Mesenchymal stem cell (in vitro differentiated cells and primary cell): ENCODE measurements around the gene PDZRN4.

ENCODE experiments used
- DNase-seq: peaks from one replicate; pipeline ENCODE4 v3.0.0-alpha.2; 2013
- H2AFZ ChIP-seq: one replicate; pipeline ENCODE4 v1.6.1; 2013; ENCODE audit warnings: low read depth, mild to moderate bottlenecking, control low read depth, inconsistent platforms, low read length, moderate library complexity
- H2AK5ac ChIP-seq: 2 replicates; pipeline ENCODE4 v1.6.1; 2013; ENCODE audit warnings: low read length, moderate library complexity, mild to moderate bottlenecking, inconsistent platforms; ENCODE audit not compliant: severe bottlenecking
- H2BK120ac ChIP-seq: one replicate; pipeline ENCODE4 v1.6.1; 2013; ENCODE audit warnings: low read depth, mild to moderate bottlenecking, inconsistent platforms, low read length, moderate library complexity
- H2BK12ac ChIP-seq, 2 experiments: one replicate each; pipeline ENCODE4 v1.6.1; 2013; ENCODE audit warnings: inconsistent platforms in 2 of 2, low read length in 2 of 2, mild to moderate bottlenecking in 2 of 2, moderate library complexity in 2 of 2, control low read depth in 1 of 2
- H2BK15ac ChIP-seq: one replicate; pipeline ENCODE4 v1.6.1; 2013; ENCODE audit warnings: mild to moderate bottlenecking, low read depth, inconsistent platforms; ENCODE audit not compliant: poor library complexity, severe bottlenecking
- H2BK5ac ChIP-seq: 2 replicates; pipeline ENCODE4 v1.6.1; 2013; ENCODE audit warnings: low read depth, mild to moderate bottlenecking, low read length, control low read depth, inconsistent platforms; ENCODE audit not compliant: poor library complexity, severe bottlenecking
- H3K14ac ChIP-seq, 2 experiments: one replicate each; pipeline ENCODE4 v1.6.1; 2013; ENCODE audit warnings: inconsistent platforms in 2 of 2, low read length in 2 of 2, control low read depth in 1 of 2, mild to moderate bottlenecking in 1 of 2, moderate library complexity in 1 of 2
- H3K18ac ChIP-seq, 2 experiments: one replicate each; pipeline ENCODE4 v1.6.1; 2013; ENCODE audit warnings: inconsistent platforms in 2 of 2, low read length in 2 of 2, control low read depth in 1 of 2, low read depth in 1 of 2, mild to moderate bottlenecking in 1 of 2
- H3K23ac ChIP-seq, 2 experiments: one replicate each; pipeline ENCODE4 v1.6.1; 2013; ENCODE audit warnings: inconsistent platforms in 2 of 2, low read length in 2 of 2, mild to moderate bottlenecking in 2 of 2, moderate library complexity in 2 of 2, control low read depth in 1 of 2
- H3K27ac ChIP-seq: 2 replicates; pipeline ENCODE4 v1.5.1; 2013; ENCODE audit warnings: mild to moderate bottlenecking, moderate library complexity, low read length, control low read depth, inconsistent platforms; ENCODE audit not compliant: poor library complexity, severe bottlenecking
- H3K27me3 ChIP-seq, 2 experiments: 2 replicates each; pipeline versions ENCODE4 v1.6.1 to v1.7.0; 2013; ENCODE audit warnings: low read length in 2 of 2, mild to moderate bottlenecking in 2 of 2, moderate library complexity in 2 of 2, control low read depth in 1 of 2, inconsistent platforms in 1 of 2; ENCODE audit not compliant: control insufficient read depth in 1 of 2, insufficient read depth in 1 of 2
- H3K36me3 ChIP-seq, 2 experiments: 2 replicates each; pipeline versions ENCODE4 v1.6.1 to v1.7.0; 2013; ENCODE audit warnings: low read length in 2 of 2, control low read depth in 1 of 2, inconsistent platforms in 1 of 2, low read depth in 1 of 2, mild to moderate bottlenecking in 1 of 2; ENCODE audit not compliant: insufficient read depth in 2 of 2, control insufficient read depth in 1 of 2
- H3K4ac ChIP-seq, 2 experiments: one replicate each; pipeline ENCODE4 v1.6.1; 2013; ENCODE audit warnings: inconsistent platforms in 2 of 2, low read length in 2 of 2, mild to moderate bottlenecking in 2 of 2, moderate library complexity in 2 of 2, control low read depth in 1 of 2, low read depth in 1 of 2
- H3K4me1 ChIP-seq: 2 replicates; pipeline ENCODE4 v1.6.1; 2013; ENCODE audit warnings: low read depth, low read length, control low read depth; ENCODE audit not compliant: control insufficient read depth, insufficient read depth
- H3K4me2 ChIP-seq: 2 replicates; pipeline ENCODE4 v1.6.1; 2013; ENCODE audit warnings: low read length, mild to moderate bottlenecking, inconsistent platforms; ENCODE audit not compliant: poor library complexity, severe bottlenecking
- H3K4me3 ChIP-seq, 2 experiments: 2 replicates each; pipeline versions ENCODE4 v1.5.1 to v1.7.0; 2013; ENCODE audit warnings: low read length in 2 of 2, mild to moderate bottlenecking in 2 of 2, control low read depth in 1 of 2, low read depth in 1 of 2; ENCODE audit not compliant: insufficient read depth in 1 of 2
- H3K79me1 ChIP-seq: replicated peaks from 2 replicates; pipeline ENCODE4 v1.6.1; 2013; ENCODE audit warnings: mild to moderate bottlenecking, control low read depth, low read length, inconsistent platforms; ENCODE audit not compliant: poor library complexity, severe bottlenecking
- H3K9ac ChIP-seq: 2 replicates; pipeline ENCODE4 v1.7.0; 2013; ENCODE audit warnings: mild to moderate bottlenecking, low read length, moderate library complexity
- H3K9me3 ChIP-seq: 2 replicates; pipeline ENCODE4 v1.7.0; 2013; ENCODE audit warnings: mild to moderate bottlenecking, low read length; ENCODE audit not compliant: control insufficient read depth
- H4K8ac ChIP-seq: one replicate; pipeline ENCODE4 v1.6.1; 2013; ENCODE audit warnings: inconsistent platforms, mild to moderate bottlenecking, low read length, moderate library complexity
- H4K91ac ChIP-seq: one replicate; pipeline ENCODE4 v1.6.1; 2013; ENCODE audit warnings: mild to moderate bottlenecking, low read length, inconsistent platforms
- WGBS: methylation state at CpG from one replicate; pipeline ENCODE4 v1.1.7; 2013; ENCODE audit warnings: mixed read lengths; 5-methylcytosine and 5-hydroxymethylcytosine counted together

The PDZRN4 gene

DNA sequence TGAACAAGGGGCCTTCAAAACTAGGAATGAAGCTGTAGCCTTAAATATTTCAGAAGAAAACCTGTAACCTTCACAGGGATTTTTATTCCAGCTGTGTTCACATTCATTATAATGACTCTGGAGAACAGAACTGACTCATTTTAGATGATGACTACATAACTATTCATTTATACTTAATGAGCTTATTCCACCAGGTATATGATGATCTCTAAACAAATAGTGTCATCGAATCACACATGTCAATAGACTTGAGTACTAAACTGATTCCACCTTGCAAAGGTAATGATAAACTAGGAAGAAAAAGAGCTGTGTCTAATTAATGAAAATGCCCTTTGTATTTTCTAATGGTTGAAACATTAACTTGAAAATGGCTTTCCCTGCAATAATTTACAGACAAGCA, 433.2 kb downstream of the PDZRN4 start:
- Histone ChIP-seq H3K4ac (no peak overlapping the region), H2BK5ac (no peak overlapping the region), H3K4me3 (no peak overlapping the region), H3K27me3 (no peaks in the 10 kb centered on the region), H2BK120ac (no peak overlapping the region), H3K36me3 (no peaks in the 10 kb centered on the region), H3K9me3 (no peaks in the 10 kb centered on the region), H2AK5ac (no peak overlapping the region), H2BK15ac (no peak overlapping the region), H3K4me2 (no peak overlapping the region), H3K4me1 (no peaks in the 10 kb centered on the region), H4K91ac (no peak overlapping the region), H3K14ac (no peak overlapping the region), H2AFZ (no peak overlapping the region), H2BK12ac (no peak overlapping the region), H3K9ac (no peak overlapping the region), H3K23ac (no peak overlapping the region), H4K8ac (no peak overlapping the region), H3K27ac (no peak overlapping the region), H3K18ac (no peak overlapping the region), H3K79me1 (no peaks in the 10 kb centered on the region)
- WGBS = no CpG with 5 or more reads among the region's 1 CpG
- no peak for DNase-seq
